OCI-LY3 (cell line): ENCODE results near the gene SESN3.

Experiments used
- H2AFZ ChIP-seq: fragments of 200-600, 300-600 bp; shearing (Covaris generic); 2 replicates; pipeline ENCODE4 v1.6.0; 2014; ENCODE audit warnings: antibody characterized with exemption, low read depth, low read length
- H3K27ac ChIP-seq: fragments of 200-600, 300-600 bp; sonication (generic); 2 replicates; pipeline ENCODE4 v1.5.1; 2014; ENCODE audit warnings: mild to moderate bottlenecking, low read length, moderate library complexity, mixed read lengths
- H3K27me3 ChIP-seq: fragments of 200-600, 300-600 bp; sonication (generic); 2 replicates; pipeline ENCODE4 v1.6.1; 2014; ENCODE audit warnings: low read depth, low read length, mixed read lengths
- H3K36me3 ChIP-seq: fragments of 200-600, 300-600 bp; sonication (generic); replicated peaks from 2 replicates; pipeline ENCODE3; 2014; ENCODE audit warnings: low read depth, low read length, mixed read lengths
- H3K4me1 ChIP-seq: fragments of 300-600, 200-600 bp; sonication (generic); 2 replicates; pipeline ENCODE4 v1.6.1; 2014; ENCODE audit warnings: low read length, mixed read lengths
- H3K4me2 ChIP-seq: fragments of 200-600, 300-600 bp; sonication (generic); 2 replicates; pipeline ENCODE4 v1.6.1; 2014; ENCODE audit warnings: low read length, mixed read lengths
- H3K4me3 ChIP-seq: fragments of 300-600, 200-600 bp; sonication (generic); 2 replicates; pipeline ENCODE4 v1.5.1; 2014; ENCODE audit warnings: antibody characterized with exemption, mild to moderate bottlenecking, low read length, moderate library complexity
- H3K79me2 ChIP-seq: fragments of 300-600, 200-600 bp; shearing (Covaris generic); 2 replicates; pipeline ENCODE4 v1.6.1; 2014; ENCODE audit warnings: mild to moderate bottlenecking, low read length, mixed read lengths
- H3K9ac ChIP-seq: fragments of 300-600, 200-600 bp; shearing (Covaris generic); 2 replicates; pipeline ENCODE4 v1.6.0; 2014; ENCODE audit warnings: mild to moderate bottlenecking, low read length, moderate library complexity
- H3K9me3 ChIP-seq: fragments of 200-600, 300-600 bp; shearing (Covaris generic); 2 replicates; pipeline ENCODE4 v1.6.1; 2014; ENCODE audit warnings: low read length, mixed read lengths; ENCODE audit not compliant: insufficient read depth
- H4K20me1 ChIP-seq: fragments of 200-600, 300-600 bp; sonication (generic); 2 replicates; pipeline ENCODE4 v1.6.1; 2016; ENCODE audit warnings: low read length, mixed read lengths; ENCODE audit not compliant: insufficient read depth
- EZH2phosphoT487 ChIP-seq: fragments of 200-600 bp; shearing (Covaris generic); IDR thresholded peaks from 2 replicates; pipeline ENCODE4 v1.6.1; 2018; ENCODE audit warnings: antibody characterized with exemption, mixed run types, low read depth
- TF ChIP-seq, protein P1 (sequence below): fragments of 200-600, 300-600 bp; sonication (generic); IDR thresholded peaks from 2 replicates; pipeline ENCODE4 v1.5.1; 2014; ENCODE audit warnings: antibody characterized with exemption, low read length, low read depth

SESN3 gene

DNA sequence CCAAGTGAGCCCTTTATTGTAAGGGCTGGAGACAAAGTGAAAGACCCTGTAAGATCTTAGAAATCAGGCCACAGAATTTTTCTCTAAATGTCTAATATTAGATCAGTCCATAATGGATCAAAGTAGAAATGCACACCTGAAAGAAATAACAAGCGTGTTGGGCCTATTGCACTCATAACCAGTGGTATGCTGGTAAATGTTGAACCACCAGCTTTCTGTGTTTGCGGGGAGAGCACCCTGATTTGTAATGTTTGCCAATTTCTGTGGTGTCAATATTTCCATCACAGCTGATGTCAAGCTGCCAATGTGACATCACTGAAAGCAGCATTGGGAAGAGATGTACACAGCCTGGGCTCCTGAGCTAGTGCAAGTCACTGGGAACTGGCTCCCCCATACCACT, 95.1 kb downstream of the SESN3 start:
- H4K20me1 ChIP-seq, result no peaks in the 10 kb centered on the region
- H3K9me3 ChIP-seq, result no peaks in the 10 kb centered on the region
- no peak overlapping the region for H3K9ac ChIP-seq
- H3K36me3 ChIP-seq, result no peaks in the 10 kb centered on the region
- no peak for TF ChIP-seq EZH2phosphoT487
- TF ChIP-seq, protein P1, sequence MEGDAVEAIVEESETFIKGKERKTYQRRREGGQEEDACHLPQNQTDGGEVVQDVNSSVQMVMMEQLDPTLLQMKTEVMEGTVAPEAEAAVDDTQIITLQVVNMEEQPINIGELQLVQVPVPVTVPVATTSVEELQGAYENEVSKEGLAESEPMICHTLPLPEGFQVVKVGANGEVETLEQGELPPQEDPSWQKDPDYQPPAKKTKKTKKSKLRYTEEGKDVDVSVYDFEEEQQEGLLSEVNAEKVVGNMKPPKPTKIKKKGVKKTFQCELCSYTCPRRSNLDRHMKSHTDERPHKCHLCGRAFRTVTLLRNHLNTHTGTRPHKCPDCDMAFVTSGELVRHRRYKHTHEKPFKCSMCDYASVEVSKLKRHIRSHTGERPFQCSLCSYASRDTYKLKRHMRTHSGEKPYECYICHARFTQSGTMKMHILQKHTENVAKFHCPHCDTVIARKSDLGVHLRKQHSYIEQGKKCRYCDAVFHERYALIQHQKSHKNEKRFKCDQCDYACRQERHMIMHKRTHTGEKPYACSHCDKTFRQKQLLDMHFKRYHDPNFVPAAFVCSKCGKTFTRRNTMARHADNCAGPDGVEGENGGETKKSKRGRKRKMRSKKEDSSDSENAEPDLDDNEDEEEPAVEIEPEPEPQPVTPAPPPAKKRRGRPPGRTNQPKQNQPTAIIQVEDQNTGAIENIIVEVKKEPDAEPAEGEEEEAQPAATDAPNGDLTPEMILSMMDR, result no peak
- no peak overlapping the region for H3K4me3 ChIP-seq
- H2AFZ ChIP-seq, result no peak overlapping the region
- no peaks in the 10 kb centered on the region for H3K79me2 ChIP-seq
- 0 out of 2 replicates have a peak, but pooled peaks cover 3% of the 10 kb centered on the region for H3K4me1 ChIP-seq
- H3K27ac ChIP-seq, result no peak overlapping the region
- no peak overlapping the region for H3K4me2 ChIP-seq
- H3K27me3 ChIP-seq, result peaks cover 4% of the 10 kb centered on the region; the same call in 1 of the 2 replicates

DNA sequence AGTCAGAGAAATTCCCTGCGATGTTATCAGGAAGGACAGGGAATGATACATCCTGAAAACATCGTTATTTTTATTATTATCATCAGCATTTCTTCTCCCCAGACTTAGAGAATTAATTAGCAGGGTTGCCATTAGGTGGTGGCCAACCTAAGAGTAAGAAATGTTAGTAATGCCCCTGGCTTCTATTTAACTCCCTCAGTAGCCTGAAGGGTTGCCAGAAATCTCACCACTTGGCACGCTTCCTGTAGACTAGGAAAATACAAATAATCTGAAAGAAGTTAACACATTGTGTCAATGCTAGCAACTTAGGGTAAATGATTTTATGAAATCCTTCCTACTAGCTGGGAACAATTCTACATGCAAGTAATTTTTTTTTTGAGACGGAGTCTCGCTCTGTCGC, 95.8 kb downstream of the SESN3 start:
- Histone ChIP-seq H3K9ac (no peak overlapping the region), H3K9me3 (no peaks in the 10 kb centered on the region), H3K4me1 (0 out of 2 replicates have a peak, but pooled peaks cover 3% of the 10 kb centered on the region), H3K36me3 (no peaks in the 10 kb centered on the region), H3K4me2 (no peak overlapping the region), H3K4me3 (no peak overlapping the region), H4K20me1 (no peaks in the 10 kb centered on the region), H3K79me2 (no peaks in the 10 kb centered on the region), H2AFZ (no peak overlapping the region), H3K27ac (no peak overlapping the region), H3K27me3 (no peaks in the 10 kb centered on the region)
- no peak for TF ChIP-seq EZH2phosphoT487
- TF ChIP-seq, protein P1, result no peak

DNA sequence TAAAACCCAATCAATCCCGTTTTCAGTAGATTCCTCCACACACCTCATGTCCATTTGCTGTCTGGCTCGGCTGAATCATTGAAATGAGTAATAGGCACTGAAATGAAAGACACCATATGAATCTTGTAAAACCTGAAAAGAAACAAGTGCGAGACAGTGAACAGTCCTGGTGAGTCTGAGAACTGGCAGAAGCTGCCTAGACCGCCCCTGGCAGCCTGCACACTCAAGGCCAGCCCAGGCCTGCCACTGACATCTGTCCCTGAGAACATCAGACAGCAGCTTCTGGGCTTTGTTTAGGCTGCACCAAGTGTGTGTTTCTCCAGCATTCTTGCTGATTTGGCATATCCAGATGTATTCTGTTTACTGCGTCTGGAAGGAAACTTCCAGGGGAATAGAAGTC, 96.5 kb downstream of the SESN3 start:
- H3K4me2 ChIP-seq, result no peak overlapping the region
- 0 out of 2 replicates have a peak, but pooled peaks cover 3% of the 10 kb centered on the region for H3K4me1 ChIP-seq
- no peaks in the 10 kb centered on the region for H4K20me1 ChIP-seq
- no peak overlapping the region for H3K9ac ChIP-seq
- no peaks in the 10 kb centered on the region for H3K79me2 ChIP-seq
- no peaks in the 10 kb centered on the region for H3K27me3 ChIP-seq
- H3K27ac ChIP-seq, result no peak overlapping the region
- TF ChIP-seq EZH2phosphoT487, result no peak
- TF ChIP-seq, protein P1, result no peak
- no peak overlapping the region for H2AFZ ChIP-seq
- H3K4me3 ChIP-seq, result no peak overlapping the region
- H3K36me3 ChIP-seq, result no peaks in the 10 kb centered on the region
- no peaks in the 10 kb centered on the region for H3K9me3 ChIP-seq

DNA sequence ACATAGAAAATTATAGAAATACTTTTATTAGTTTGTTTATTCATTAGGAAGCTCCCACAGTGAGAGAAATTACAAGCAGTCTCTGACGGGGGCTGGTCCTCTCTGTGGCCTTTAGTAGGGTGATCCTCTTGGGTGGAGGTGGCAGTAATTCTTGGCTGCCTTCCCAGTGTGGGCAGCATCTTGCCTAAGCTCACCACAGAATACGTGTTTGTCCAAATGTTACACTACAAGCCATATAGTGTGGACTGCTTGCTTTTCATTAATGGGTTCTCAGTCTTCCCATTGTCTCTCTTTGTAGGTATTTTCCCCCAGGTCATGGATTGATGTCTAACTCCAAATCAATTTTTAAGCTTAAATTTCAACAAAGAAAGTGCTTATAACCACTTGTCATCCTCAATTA, 98.0 kb downstream of the SESN3 start:
- no peak overlapping the region for H3K4me3 ChIP-seq
- no peak for TF ChIP-seq EZH2phosphoT487
- TF ChIP-seq, protein P1, result no peak
- no peaks in the 10 kb centered on the region for H3K79me2 ChIP-seq
- H3K9me3 ChIP-seq, result no peaks in the 10 kb centered on the region
- no peaks in the 10 kb centered on the region for H3K36me3 ChIP-seq
- no peak overlapping the region for H2AFZ ChIP-seq
- H3K27ac ChIP-seq, result no peak overlapping the region
- no peak overlapping the region for H3K9ac ChIP-seq
- H3K4me1 ChIP-seq, result no peaks in the 10 kb centered on the region
- no peak overlapping the region for H3K4me2 ChIP-seq
- H4K20me1 ChIP-seq, result no peaks in the 10 kb centered on the region
- no peaks in the 10 kb centered on the region for H3K27me3 ChIP-seq
